TTC549 (cell line): ENCODE results near the gene TSC22D4.
"Not testable (repeated sequence)": the region's sequence is repeated elsewhere in the genome, so short reads cannot be mapped to it uniquely, and the experiment has no call there.

ENCODE experiments used
- FAIRE-seq: peaks from 2 replicates; lab custom pipeline; 2012; peaks lifted over from hg19 to GRCh38; lab: Jason Lieb, UNC

The TSC22D4 gene

GRCh38 chr7:100472854-100473499, 6.0 kb downstream of the TSC22D4 start:
- no peak for FAIRE-seq

GRCh38 chr7:100472121-100472851, 6.7 kb downstream of the TSC22D4 start:
- FAIRE-seq, result no peak

- no peak for FAIRE-seq
These were observed 8.0 kb downstream of the TSC22D4 start for GRCh38 chr7:100471021-100471420.

- no peak for FAIRE-seq
These were observed 9.6 kb downstream of the TSC22D4 start for GRCh38 chr7:100469227-100470044.

- no peak for FAIRE-seq
These were observed 11.2 kb downstream of the TSC22D4 start for GRCh38 chr7:100467638-100468373.

- FAIRE-seq, result no peak
These were observed 12.1 kb downstream of the TSC22D4 start for GRCh38 chr7:100466653-100467605.

GRCh38 chr7:100465702-100466311, 13.2 kb downstream of the TSC22D4 start:
- no peak for FAIRE-seq

- no peak for FAIRE-seq
These were observed 13.7 kb downstream of the TSC22D4 start for GRCh38 chr7:100465299-100465698.

- FAIRE-seq, result no peak
These were observed 14.2 kb downstream of the TSC22D4 start for GRCh38 chr7:100464791-100465190.

GRCh38 chr7:100464210-100464660, 14.8 kb downstream of the TSC22D4 start, which contains the start of gene SPACDR:
TSS of gene SPACDR (minus strand) at chr7:100464260. CDS start at chr7:100464025, 235 bp downstream.
- FAIRE-seq, result no peak

- FAIRE-seq, result no peak
These were observed 22.0 kb downstream of the TSC22D4 start for GRCh38 chr7:100457033-100457432.

GRCh38 chr7:100456562-100456961, 22.5 kb downstream of the TSC22D4 start:
- FAIRE-seq, result no peak

- no peak for FAIRE-seq
These were observed 23.8 kb downstream of the TSC22D4 start for GRCh38 chr7:100455206-100455605.

- not testable (repeated sequence) for FAIRE-seq
These were observed 25.2 kb downstream of the TSC22D4 start for GRCh38 chr7:100453854-100454253.

GRCh38 chr7:100452513-100452912, 26.5 kb downstream of the TSC22D4 start:
- FAIRE-seq, result no peak

- FAIRE-seq, result no peak
These were observed 29.7 kb downstream of the TSC22D4 start for GRCh38 chr7:100449190-100449795.

- not testable (repeated sequence) for FAIRE-seq
These were observed 31.7 kb downstream of the TSC22D4 start for GRCh38 chr7:100447363-100447762.

- FAIRE-seq, result no peak
These were observed 33.0 kb downstream of the TSC22D4 start for GRCh38 chr7:100446040-100446439.

- FAIRE-seq, result no peak
These were observed 34.4 kb downstream of the TSC22D4 start for GRCh38 chr7:100444311-100445278.
